WTC11 (cell line): ENCODE measurements around the gene PIRT. TPM values are rescaled to one million over a fixed set of nuclear protein-coding genes. Genes with fewer than 3 reads are reported as not detected.

Experiments
- ATAC-seq: fragments of 200-7000 bp; cut with Tn5 transposase; 2 replicates; pipeline ENCODE4 v1.10.0; 2021; ENCODE audit warnings: mild to moderate bottlenecking, moderate library complexity
- CTCF ChIA-PET: fragments of 300-600 bp; sonication (Branson Sonifier 250); formaldehyde crosslinking; loops from one replicate; lab custom pipeline; 2021; ENCODE audit warnings: antibody characterized with exemption; lab: Charles Lee
- POLR2A ChIA-PET: fragments of 350-600 bp; sonication (Branson Sonifier 250); formaldehyde crosslinking; loops from one replicate; lab custom pipeline; 2021; ENCODE audit warnings: antibody characterized with exemption; lab: Charles Lee
- DNase-seq: peaks from one replicate; pipeline ENCODE4 v3.0.0; 2021; ENCODE audit warnings: low spot score
- H3K27ac Mint-ChIP-seq: 2 replicates; pipeline ENCODE4 v1.8.0; 2021; ENCODE audit warnings: mixed read lengths
- H3K27me3 Mint-ChIP-seq: 2 replicates; pipeline ENCODE4 v1.8.0; 2021; ENCODE audit warnings: low read depth, mild to moderate bottlenecking, moderate library complexity, mixed read lengths
- H3K36me3 Mint-ChIP-seq: 2 replicates; pipeline ENCODE4 v1.8.0; 2021; ENCODE audit warnings: mixed read lengths
- H3K4me1 Mint-ChIP-seq: 2 replicates; pipeline ENCODE4 v1.8.0; 2022; ENCODE audit warnings: mixed read lengths
- H3K4me3 Mint-ChIP-seq: 2 replicates; pipeline ENCODE4 v1.8.0; 2021; ENCODE audit warnings: mild to moderate bottlenecking, moderate library complexity, mixed read lengths
- H3K9me3 Mint-ChIP-seq: 2 replicates; pipeline ENCODE4 v1.8.0; 2021; ENCODE audit warnings: mixed read lengths
- CREB1 ChIP-seq: sonication (generic); formaldehyde crosslinking; IDR thresholded peaks from 2 replicates; pipeline ENCODE4 v1.8.0; 2023; ENCODE audit warnings: mild to moderate bottlenecking, missing genetic modification reagents
- FOXJ3 ChIP-seq: sonication (generic); formaldehyde crosslinking; IDR thresholded peaks from 2 replicates; pipeline ENCODE4 v1.9.0; 2021; ENCODE audit warnings: missing genetic modification reagents, mild to moderate bottlenecking, borderline replicate concordance
- GABPB1 ChIP-seq: sonication (generic); formaldehyde crosslinking; IDR thresholded peaks from 2 replicates; pipeline ENCODE4 v1.8.1; 2023; ENCODE audit warnings: mild to moderate bottlenecking, missing genetic modification reagents
- GTF2I ChIP-seq: fragments of 250-450 bp; sonication (Bioruptor Pico); conservative IDR thresholded peaks from 2 replicates; pipeline ENCODE4 v1.4.0; 2021; ENCODE audit warnings: mild to moderate bottlenecking
- JAZF1 ChIP-seq: fragments of 250-450 bp; sonication (Bioruptor Pico); IDR thresholded peaks from 2 replicates; pipeline ENCODE4 v1.9.0; 2021; ENCODE audit warnings: moderate library complexity, mild to moderate bottlenecking, inconsistent platforms
- MXD4 ChIP-seq: fragments of 250-450 bp; sonication (Bioruptor Pico); IDR thresholded peaks from 2 replicates; pipeline ENCODE4 v1.8.0; 2021; ENCODE audit warnings: mild to moderate bottlenecking, moderate library complexity, borderline replicate concordance
- NFATC4 ChIP-seq: fragments of 250-450 bp; sonication (Bioruptor Pico); IDR thresholded peaks from 2 replicates; pipeline ENCODE4 v1.9.0; 2021; ENCODE audit warnings: mild to moderate bottlenecking
- NFE2L1 ChIP-seq: sonication (generic); formaldehyde crosslinking; IDR thresholded peaks from 2 replicates; pipeline ENCODE4 v1.8.1; 2023; ENCODE audit warnings: missing genetic modification reagents
- NR1H2 ChIP-seq: sonication (generic); formaldehyde crosslinking; IDR thresholded peaks from 2 replicates; pipeline ENCODE4 v1.9.0; 2021; ENCODE audit warnings: mild to moderate bottlenecking, moderate library complexity, missing genetic modification reagents
- SMAD3 ChIP-seq: sonication (generic); formaldehyde crosslinking; IDR thresholded peaks from 2 replicates; pipeline ENCODE4 v1.8.0; 2022; ENCODE audit warnings: missing genetic modification reagents, mild to moderate bottlenecking, borderline replicate concordance
- SOX15 ChIP-seq: fragments of 250-450 bp; sonication (Bioruptor Pico); IDR thresholded peaks from 2 replicates; pipeline ENCODE4 v1.9.0; 2021; ENCODE audit warnings: mild to moderate bottlenecking
- TEAD1 ChIP-seq: sonication (generic); formaldehyde crosslinking; IDR thresholded peaks from 2 replicates; pipeline ENCODE4 v1.8.0; 2022; ENCODE audit warnings: mild to moderate bottlenecking, missing genetic modification reagents
- TEAD4 ChIP-seq: sonication (generic); formaldehyde crosslinking; IDR thresholded peaks from 2 replicates; pipeline ENCODE4 v1.8.0; 2022; ENCODE audit warnings: mild to moderate bottlenecking, missing genetic modification reagents
- TP53 ChIP-seq: sonication (generic); formaldehyde crosslinking; IDR thresholded peaks from 2 replicates; pipeline ENCODE4 v1.8.1; 2023; ENCODE audit warnings: mild to moderate bottlenecking, missing genetic modification reagents
- ZBTB21 ChIP-seq: sonication (generic); formaldehyde crosslinking; IDR thresholded peaks from 2 replicates; pipeline ENCODE4 v1.8.1; 2023; ENCODE audit warnings: mild to moderate bottlenecking, missing genetic modification reagents, borderline replicate concordance
- ZNF263 ChIP-seq: sonication (generic); formaldehyde crosslinking; IDR thresholded peaks from 2 replicates; pipeline ENCODE4 v1.8.1; 2022; ENCODE audit warnings: low read depth, mild to moderate bottlenecking, moderate library complexity, missing genetic modification reagents
- ZNF396 ChIP-seq: fragments of 250-450 bp; sonication (Bioruptor Pico); IDR thresholded peaks from 2 replicates; pipeline ENCODE4 v1.8.0; 2021; ENCODE audit warnings: mild to moderate bottlenecking, moderate library complexity, borderline replicate concordance
- total RNA-seq: library from RNA; stranded (reverse); gene quantifications from 3 replicates; pipeline ENCODE4 v1.2.3, GENCODE V29; 2021
- TF ChIP-seq, protein P1 (sequence below): fragments of 250-450 bp; sonication (Bioruptor Pico); IDR thresholded peaks from 2 replicates; pipeline ENCODE4 v1.9.0; 2021; ENCODE audit warnings: moderate library complexity, mild to moderate bottlenecking, inconsistent platforms, borderline replicate concordance
- TF ChIP-seq, protein P2 (sequence below): sonication (generic); formaldehyde crosslinking; IDR thresholded peaks from 2 replicates; pipeline ENCODE4 v1.8.1; 2023; ENCODE audit warnings: mild to moderate bottlenecking, missing genetic modification reagents, moderate library complexity
- TF ChIP-seq, protein P3 (sequence below): sonication (generic); formaldehyde crosslinking; IDR thresholded peaks from 2 replicates; pipeline ENCODE4 v1.8.1; 2023; ENCODE audit warnings: mild to moderate bottlenecking, missing genetic modification reagents, moderate library complexity
- TF ChIP-seq, protein P4 (sequence below): sonication (generic); formaldehyde crosslinking; IDR thresholded peaks from 2 replicates; pipeline ENCODE4 v1.8.1; 2022; ENCODE audit warnings: mild to moderate bottlenecking, moderate library complexity, missing genetic modification reagents
- TF ChIP-seq, protein P5 (sequence below): fragments of 250-450 bp; sonication (Bioruptor Pico); IDR thresholded peaks from 2 replicates; pipeline ENCODE4 v1.8.0; 2021; ENCODE audit warnings: mild to moderate bottlenecking
- TF ChIP-seq, protein P6 (sequence below): sonication (generic); formaldehyde crosslinking; conservative IDR thresholded peaks from 2 replicates; pipeline ENCODE4 v1.8.1; 2022; ENCODE audit warnings: mild to moderate bottlenecking, missing genetic modification reagents
- TF ChIP-seq, protein P7 (sequence below): sonication (generic); formaldehyde crosslinking; IDR thresholded peaks from 2 replicates; pipeline ENCODE4 v1.8.1; 2022; ENCODE audit warnings: low read depth, mild to moderate bottlenecking, moderate library complexity, missing genetic modification reagents, borderline replicate concordance

The PIRT gene
- total RNA-seq, 1 experiment from 2014 or later = not detected

DNA sequence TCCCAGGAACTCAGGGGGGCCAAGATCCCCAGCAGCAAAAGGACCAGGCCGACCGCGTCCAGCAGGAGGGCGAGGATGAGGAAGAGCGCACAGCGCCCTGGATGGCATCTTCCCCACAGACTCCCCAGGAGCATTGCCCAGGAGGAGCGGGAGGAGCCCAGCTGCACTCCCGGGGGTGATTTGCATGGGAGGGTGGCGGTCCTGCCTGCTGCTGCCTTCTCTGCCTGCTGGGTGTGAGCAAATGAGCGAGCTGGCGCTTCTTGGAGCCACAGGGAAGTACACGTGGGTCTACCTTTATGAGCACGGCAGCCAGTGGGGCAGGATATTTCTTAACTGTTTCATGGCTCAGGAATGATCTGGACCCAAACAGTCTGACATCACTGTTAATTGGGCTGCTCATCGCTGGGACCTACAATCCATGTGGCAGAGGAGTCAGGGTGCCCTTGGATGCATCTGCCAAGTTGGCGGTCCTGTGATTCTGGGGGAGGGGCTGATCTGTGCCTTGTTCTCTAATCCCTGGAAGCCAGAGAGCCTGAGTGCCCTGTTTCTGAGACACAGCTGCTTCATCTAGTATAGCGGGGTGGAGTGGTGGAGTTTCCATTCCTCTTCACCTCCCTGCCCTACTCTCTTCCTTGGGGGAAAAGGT, 33.9 kb downstream of the PIRT start, which contains the start of gene TMEM238L (continued):
- TF ChIP-seq GABPB1 (no peak), TP53 (CRISPR knock-in tag) (no peak), FOXJ3 (CRISPR knock-in tag) (no peak), NFATC4 (CRISPR knock-in tag) (no peak), NR1H2 (CRISPR knock-in tag) (no peak), SMAD3 (CRISPR knock-in tag) (no peak)
- TF ChIP-seq, protein P1, sequence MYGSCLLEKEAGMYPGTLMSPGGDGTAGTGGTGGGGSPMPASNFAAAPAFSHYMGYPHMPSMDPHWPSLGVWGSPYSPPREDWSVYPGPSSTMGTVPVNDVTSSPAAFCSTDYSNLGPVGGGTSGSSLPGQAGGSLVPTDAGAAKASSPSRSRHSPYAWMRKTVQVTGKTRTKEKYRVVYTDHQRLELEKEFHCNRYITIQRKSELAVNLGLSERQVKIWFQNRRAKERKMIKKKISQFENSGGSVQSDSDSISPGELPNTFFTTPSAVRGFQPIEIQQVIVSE (CRISPR knock-in tag) = no peak

DNA sequence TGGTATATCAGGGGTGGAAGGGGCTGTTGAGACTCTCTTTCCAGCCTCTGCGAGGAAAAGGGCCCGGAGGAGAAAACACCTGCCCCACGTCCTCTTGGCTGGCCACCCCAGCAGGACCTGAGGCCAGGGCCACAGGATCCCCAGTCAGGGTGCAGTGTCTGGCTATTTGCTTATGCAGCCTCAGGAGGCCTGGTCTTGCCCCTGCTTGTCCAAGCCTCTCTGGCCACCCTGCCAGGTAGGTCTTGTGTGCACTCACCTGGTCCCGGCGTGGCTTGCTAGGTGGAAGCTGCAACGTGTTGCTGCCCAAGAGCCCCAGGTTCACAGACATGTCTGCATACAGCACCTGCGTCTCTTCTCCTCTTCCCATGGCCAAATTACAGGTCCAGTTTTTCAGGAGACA, 34.5 kb downstream of the PIRT start:
- no peak overlapping the region for H3K4me3 Mint-ChIP-seq

DNA sequence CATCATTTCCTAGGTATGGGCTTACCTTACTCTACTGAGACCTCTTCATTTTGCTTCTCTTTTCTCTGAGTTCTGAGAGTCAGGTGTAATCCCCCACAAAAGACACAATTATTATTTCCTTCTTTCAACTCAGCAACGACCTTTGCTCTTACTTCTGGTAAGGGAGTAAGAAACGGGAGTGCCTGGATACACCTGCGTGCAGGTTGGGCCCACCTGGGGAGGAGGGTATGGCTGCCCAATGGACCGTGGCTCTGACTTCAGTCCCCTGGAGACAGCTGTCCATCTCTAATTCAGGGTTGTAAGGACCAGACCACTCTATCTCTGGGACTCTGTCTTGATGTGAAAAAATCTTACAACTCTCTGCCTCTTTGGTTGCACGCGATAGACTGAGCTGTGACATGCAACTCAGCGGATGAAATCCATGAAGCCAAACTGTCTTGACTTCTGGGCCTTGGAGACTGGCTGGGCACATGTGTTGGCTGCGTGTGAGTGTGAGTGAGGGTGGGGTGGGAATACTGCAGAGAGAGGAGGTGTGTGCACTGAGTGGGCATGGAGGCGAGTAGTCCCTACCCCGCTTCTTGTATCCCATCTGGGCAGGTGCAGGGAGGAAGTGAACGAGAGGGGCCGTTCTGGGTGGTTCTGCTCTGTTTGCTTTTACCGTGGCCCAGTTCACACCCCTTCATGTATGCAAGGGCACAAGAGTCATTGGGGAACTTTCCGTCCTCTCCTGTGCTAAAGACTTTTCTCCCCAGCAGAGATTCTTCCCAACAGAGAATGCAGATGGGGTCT, 35.2 kb downstream of the PIRT start:
- Mint-ChIP-seq H3K27me3 (no peaks in the 10 kb centered on the region), H3K4me3 (no peak overlapping the region), H3K36me3 (no peaks in the 10 kb centered on the region), H3K4me1 (peaks cover 21% of the 10 kb centered on the region), H3K27ac (no peak overlapping the region), H3K9me3 (no peaks in the 10 kb centered on the region)
- ATAC-seq = no peak
- no peak for TF ChIP-seq SOX15
- TF ChIP-seq MXD4 = no peak
- TF ChIP-seq, protein P2, sequence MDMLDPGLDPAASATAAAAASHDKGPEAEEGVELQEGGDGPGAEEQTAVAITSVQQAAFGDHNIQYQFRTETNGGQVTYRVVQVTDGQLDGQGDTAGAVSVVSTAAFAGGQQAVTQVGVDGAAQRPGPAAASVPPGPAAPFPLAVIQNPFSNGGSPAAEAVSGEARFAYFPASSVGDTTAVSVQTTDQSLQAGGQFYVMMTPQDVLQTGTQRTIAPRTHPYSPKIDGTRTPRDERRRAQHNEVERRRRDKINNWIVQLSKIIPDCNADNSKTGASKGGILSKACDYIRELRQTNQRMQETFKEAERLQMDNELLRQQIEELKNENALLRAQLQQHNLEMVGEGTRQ (CRISPR knock-in tag) = no peak
- TF ChIP-seq JAZF1 (CRISPR knock-in tag) = no peak
- TF ChIP-seq, protein P3, sequence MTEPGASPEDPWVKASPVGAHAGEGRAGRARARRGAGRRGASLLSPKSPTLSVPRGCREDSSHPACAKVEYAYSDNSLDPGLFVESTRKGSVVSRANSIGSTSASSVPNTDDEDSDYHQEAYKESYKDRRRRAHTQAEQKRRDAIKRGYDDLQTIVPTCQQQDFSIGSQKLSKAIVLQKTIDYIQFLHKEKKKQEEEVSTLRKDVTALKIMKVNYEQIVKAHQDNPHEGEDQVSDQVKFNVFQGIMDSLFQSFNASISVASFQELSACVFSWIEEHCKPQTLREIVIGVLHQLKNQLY (CRISPR knock-in tag) = no peak
- TF ChIP-seq ZNF263 (CRISPR knock-in tag) = no peak
- TF ChIP-seq TEAD1 (CRISPR knock-in tag) = no peak
- TF ChIP-seq ZNF396 = no peak
- TF ChIP-seq, protein P4, sequence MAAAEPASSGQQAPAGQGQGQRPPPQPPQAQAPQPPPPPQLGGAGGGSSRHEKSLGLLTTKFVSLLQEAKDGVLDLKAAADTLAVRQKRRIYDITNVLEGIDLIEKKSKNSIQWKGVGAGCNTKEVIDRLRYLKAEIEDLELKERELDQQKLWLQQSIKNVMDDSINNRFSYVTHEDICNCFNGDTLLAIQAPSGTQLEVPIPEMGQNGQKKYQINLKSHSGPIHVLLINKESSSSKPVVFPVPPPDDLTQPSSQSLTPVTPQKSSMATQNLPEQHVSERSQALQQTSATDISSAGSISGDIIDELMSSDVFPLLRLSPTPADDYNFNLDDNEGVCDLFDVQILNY (CRISPR knock-in tag) = no peak
- TF ChIP-seq ZBTB21 (CRISPR knock-in tag) = no peak
- CTCF ChIA-PET = no interaction called here
- no peak for DNase-seq
- POLR2A ChIA-PET = no interaction called here

More for the DNA sequence above, 34.5 kb downstream of the PIRT start:
- DNase-seq (no peak), ATAC-seq (no peak)
- H3K36me3 Mint-ChIP-seq = no peaks in the 10 kb centered on the region
- H3K27me3 Mint-ChIP-seq = no peaks in the 10 kb centered on the region
- H3K4me1 Mint-ChIP-seq = peaks cover 21% of the 10 kb centered on the region
- no peaks in the 10 kb centered on the region for H3K9me3 Mint-ChIP-seq
- no peak for TF ChIP-seq CREB1 (CRISPR knock-in tag)
- no peak for TF ChIP-seq GTF2I (CRISPR knock-in tag)
- TF ChIP-seq, protein P5, sequence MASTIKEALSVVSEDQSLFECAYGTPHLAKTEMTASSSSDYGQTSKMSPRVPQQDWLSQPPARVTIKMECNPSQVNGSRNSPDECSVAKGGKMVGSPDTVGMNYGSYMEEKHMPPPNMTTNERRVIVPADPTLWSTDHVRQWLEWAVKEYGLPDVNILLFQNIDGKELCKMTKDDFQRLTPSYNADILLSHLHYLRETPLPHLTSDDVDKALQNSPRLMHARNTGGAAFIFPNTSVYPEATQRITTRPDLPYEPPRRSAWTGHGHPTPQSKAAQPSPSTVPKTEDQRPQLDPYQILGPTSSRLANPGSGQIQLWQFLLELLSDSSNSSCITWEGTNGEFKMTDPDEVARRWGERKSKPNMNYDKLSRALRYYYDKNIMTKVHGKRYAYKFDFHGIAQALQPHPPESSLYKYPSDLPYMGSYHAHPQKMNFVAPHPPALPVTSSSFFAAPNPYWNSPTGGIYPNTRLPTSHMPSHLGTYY = no peak
- no peak for TF ChIP-seq NFATC4 (CRISPR knock-in tag)
- TF ChIP-seq, protein P6, sequence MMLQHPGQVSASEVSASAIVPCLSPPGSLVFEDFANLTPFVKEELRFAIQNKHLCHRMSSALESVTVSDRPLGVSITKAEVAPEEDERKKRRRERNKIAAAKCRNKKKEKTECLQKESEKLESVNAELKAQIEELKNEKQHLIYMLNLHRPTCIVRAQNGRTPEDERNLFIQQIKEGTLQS = no peak
- TF ChIP-seq NFE2L1 (CRISPR knock-in tag) = no peak
- TF ChIP-seq TEAD4 (CRISPR knock-in tag) = no peak
- TF ChIP-seq, protein P7, sequence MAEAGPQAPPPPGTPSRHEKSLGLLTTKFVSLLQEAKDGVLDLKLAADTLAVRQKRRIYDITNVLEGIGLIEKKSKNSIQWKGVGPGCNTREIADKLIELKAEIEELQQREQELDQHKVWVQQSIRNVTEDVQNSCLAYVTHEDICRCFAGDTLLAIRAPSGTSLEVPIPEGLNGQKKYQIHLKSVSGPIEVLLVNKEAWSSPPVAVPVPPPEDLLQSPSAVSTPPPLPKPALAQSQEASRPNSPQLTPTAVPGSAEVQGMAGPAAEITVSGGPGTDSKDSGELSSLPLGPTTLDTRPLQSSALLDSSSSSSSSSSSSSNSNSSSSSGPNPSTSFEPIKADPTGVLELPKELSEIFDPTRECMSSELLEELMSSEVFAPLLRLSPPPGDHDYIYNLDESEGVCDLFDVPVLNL (CRISPR knock-in tag) = no peak
- CTCF ChIA-PET = no interaction called here
- POLR2A ChIA-PET = no interaction called here
- no peak overlapping the region for H3K27ac Mint-ChIP-seq
